HG02642 (cell line): Measurements from ENCODE around the gene DCDC2C.
"Not testable (repeated sequence)": the region's sequence is repeated elsewhere in the genome, so short reads cannot be mapped to it uniquely, and the experiment has no call there.

Experiments used
- ATAC-seq: cut with Tn5 transposase; IDR thresholded peaks from one replicate; pipeline ENCODE4 v1.9.1; 2021; ENCODE audit warnings: mild to moderate bottlenecking; ENCODE audit not compliant: unreplicated experiment, poor library complexity

The DCDC2C gene

GRCh38 chr2:3703236-3703756 lies at the start of gene DCDC2C:
Gene DCDC2C, plus strand, starts transcription at chr2:3703575. Its CDS starts 177 bp downstream, at chr2:3703752.
- ATAC-seq: no peak

DNA sequence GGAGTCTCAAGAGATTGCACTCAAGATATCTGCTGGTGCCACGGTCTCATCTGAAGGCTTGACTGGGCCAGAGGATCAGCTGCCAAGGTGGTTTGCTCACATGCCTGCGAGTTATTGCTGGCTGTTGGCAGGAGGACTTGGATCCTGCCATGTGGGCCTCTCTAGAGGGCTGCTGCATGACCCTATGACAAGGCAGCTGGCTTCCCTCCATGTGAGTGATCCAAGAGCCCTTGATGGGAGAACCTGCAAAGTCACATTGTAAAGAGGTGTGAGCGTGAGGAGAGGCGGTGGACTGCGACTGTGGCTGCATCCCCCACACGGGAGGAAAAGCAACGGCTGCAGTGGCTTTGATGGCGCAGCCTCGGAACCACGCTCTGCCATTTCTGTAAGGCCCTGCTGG lies 49.4 kb upstream of the DCDC2C start:
- ATAC-seq: no peak

GRCh38 chr2:3654531-3655225 lies 48.7 kb upstream of the DCDC2C start:
- ATAC-seq: no peak

DNA sequence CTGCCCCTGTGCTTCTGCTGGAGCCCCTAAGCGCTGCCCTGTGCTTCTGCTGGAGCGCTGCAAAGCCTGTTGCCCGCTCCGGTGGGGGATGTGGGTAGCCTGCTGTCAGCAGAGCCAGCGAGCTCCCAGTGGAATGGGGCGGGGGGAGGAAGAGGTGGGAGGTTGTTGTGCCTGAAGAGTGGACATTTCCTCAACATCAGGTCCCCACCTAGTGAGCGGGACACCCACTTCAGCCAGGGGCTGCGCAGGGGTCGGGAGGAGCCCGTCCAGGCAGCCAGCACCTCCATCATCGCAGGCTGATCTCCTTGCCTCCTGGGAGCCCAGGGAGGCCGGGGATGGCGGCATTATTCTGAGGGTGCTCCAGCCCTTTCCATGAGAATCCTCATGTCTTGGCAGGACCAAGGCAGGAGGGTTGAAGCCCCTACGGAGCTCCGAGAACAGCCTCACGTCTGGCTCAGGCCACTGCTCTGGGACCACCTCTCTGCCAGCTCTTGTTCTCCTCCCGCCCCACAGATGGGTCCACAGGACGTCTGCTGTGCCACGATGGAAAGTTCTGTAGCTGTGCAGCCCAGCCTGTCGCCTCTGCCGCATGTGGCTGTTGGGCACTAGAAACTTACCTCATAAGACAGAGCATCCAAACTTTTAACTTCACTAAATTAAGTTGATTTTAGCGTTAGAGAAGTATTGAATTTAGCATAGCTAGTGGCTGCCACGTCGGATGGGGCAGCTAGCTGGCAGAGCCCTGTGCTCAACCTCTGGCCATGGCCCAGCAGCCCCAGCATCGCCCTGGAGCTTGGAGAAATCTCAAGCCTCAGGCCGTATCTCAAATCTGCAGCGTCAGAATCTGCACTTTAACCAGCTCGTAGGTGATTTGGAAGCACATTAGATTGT lies 47.3 kb upstream of the DCDC2C start:
- no peak for ATAC-seq

GRCh38 chr2:3656762-3657721 lies 46.3 kb upstream of the DCDC2C start:
- ATAC-seq: no peak

GRCh38 chr2:3657881-3658280 lies 45.5 kb upstream of the DCDC2C start, which contains the start of gene ALLC:
Gene ALLC, plus strand, starts transcription at chr2:3658200. Its CDS starts 12,958 bp downstream, at chr2:3671158.
- no peak for ATAC-seq

DNA sequence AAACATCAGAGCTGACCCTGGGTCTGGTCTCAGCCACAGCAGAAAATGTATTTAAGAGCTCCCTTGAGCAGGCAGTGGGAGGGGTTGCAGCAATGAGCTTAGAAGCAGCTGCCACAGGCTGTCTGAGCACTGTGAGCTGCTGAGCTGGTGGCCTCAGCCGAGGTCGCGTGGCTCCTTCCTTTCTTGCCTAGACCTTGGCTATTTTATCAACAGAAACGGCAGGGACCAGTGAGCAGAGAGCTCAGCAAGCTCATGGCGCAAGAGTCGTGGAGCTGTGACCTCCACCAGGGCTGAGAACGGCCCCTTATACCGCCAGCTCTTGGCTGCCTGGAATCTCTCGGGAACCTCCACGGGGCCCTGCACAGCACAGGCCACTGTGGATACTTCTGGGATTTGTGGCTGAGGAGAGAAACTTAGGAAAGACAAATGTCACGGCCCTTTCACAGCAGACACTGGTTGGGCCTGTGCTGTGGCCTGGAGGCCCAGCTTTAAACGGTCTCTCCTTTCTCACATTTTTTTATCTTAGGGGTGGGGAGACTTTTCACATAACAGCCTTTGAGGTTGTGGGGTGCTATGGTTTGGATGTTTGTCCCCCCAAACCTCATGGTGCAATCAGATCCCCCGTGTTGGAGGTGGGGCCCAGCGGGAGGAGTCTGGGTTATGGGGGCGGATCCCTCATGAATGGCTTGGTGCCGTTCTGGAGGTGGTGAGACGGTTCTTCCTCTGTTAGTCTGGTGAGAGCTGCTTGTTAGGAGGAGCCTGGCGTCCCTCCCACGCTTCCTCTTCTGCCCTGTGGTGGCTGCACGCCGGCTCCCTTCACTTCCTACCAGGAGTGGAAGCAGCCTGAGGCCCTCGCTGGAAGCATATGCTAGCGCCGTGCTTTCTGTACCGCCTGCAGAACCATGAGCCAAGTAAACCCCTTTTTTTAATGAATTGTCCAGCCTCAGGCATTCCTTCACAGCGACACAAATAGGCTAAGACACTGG lies 43.6 kb upstream of the DCDC2C start:
- no peak for ATAC-seq

DNA sequence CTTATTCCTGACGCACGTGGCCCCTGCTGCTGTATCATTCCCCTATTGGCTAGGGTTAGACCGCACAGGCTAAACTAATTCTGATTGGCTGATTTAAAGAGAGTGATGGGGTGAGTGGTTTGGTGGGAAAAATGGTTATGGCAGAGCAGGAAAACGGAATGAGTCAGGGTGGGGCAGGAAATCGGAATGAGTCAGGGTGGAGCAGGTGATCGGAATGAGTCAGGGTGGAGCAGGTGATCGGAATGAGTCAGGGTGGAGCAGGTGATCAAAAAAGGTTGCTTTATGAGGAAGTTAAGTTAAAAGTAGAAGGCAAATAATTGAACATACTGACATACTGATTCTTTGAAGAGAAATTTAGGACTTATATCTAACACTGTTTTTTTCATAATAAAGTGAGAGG lies 42.7 kb upstream of the DCDC2C start:
- not testable (repeated sequence) for ATAC-seq

DNA sequence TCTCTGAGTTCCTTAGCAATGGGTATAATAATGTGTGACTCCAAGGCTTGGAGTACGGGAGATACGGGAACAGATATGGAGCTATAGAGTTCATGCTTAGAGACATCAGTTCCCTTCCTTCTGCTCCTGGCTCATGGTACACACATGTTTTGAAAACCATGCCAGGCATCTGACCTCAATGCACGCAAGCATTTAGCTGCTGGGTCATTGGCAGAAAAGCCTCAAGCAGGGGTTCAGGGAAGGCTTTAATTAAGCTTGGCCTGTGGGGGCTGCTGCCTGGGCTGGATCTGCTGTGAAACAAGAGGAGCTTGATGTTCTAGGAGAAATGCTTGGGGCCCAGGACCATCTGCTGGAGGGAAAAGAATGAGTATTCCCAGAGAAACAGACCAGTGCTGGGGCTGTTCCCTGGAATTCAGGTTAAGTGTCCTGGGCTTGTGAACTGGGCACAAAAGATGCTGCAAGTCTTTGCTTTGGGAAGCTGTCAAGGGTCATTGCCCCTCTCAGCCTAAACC lies 42.2 kb upstream of the DCDC2C start:
- no peak for ATAC-seq

DNA sequence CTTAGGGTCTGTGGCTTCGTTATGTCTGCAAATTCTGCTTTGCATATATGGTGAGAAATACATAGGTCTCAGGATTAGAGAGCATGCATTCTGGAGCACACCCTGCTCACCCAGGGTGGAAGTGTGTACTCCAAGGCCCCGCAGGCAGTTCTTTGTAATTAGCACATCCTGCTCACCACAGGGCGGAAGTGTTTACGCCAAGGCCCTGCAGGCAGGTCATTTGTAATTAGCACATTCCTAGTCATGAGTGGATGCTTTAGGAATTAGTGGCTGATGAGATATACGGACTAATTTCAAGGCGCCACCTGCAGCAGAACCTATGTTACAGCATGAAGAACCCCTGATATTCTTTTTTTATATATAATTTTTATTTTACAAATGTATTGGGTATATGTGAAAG lies 41.1 kb upstream of the DCDC2C start:
- no peak for ATAC-seq

DNA sequence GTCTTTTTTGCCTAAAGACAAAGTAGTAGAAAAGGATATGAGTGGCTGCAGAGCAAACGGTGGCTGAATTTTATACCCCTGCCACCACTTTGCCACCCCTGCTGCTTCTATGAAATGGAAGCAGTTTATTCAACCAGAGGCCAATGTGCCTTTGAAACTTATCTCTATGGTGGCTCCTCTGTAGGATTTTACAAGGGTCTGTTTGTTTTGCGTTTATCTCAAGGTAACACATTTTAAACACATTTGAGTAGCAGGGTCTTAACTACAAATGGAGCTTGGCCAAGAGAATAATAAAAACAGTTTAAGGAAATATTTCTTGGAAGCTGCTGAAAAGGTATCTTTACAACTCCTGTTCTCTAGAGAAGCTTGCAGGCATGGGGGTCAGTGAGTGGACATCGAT lies 39.3 kb upstream of the DCDC2C start:
- no peak for ATAC-seq

- no peak for ATAC-seq
These were observed 38.5 kb upstream of the DCDC2C start for GRCh38 chr2:3664925-3665324.

- no peak for ATAC-seq
These were observed 37.3 kb upstream of the DCDC2C start for GRCh38 chr2:3665886-3666612.

DNA sequence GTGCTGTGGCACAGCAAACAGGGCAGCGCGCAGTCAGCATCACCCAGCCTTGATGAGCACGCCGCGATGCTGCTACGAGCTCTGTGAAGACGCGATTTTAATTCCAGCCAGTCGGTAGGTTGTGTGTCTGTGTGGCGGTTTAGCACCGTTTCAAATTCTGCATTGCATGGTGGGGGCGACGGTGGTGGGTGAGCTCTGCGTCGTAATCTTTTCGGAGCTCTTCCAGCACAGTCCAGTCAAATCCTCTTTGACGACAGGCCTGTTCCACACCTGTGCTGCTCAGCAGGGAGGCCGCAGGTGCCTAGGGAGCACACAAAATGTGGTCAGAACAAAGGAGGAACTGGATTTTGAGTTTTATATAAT lies 36.8 kb upstream of the DCDC2C start:
- no peak for ATAC-seq

DNA sequence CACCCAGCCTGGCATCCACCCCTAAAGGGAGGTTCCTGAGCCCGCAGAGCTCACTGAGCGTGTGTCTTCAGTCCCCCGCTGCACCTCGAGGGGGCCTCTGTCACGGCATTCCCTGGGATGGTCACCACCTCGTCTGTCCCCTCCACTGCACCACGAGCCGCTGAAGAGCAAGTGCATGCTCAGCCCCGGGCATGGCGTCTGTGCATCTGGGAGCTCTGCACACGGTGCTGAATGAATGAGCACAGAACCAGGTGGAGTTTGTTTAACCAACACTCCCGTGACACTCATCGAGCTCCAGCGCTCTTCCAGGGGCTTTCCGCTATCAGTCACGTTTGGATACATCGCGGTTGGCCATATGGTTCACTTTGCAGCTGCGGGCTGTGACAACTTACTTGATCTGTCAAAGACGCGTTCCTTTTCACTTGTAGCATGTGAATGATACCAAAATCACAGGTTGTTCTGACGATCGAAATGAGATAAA lies 36.2 kb upstream of the DCDC2C start:
- no peak for ATAC-seq

- ATAC-seq: no peak
These were observed 33.7 kb upstream of the DCDC2C start for GRCh38 chr2:3669656-3670055.

DNA sequence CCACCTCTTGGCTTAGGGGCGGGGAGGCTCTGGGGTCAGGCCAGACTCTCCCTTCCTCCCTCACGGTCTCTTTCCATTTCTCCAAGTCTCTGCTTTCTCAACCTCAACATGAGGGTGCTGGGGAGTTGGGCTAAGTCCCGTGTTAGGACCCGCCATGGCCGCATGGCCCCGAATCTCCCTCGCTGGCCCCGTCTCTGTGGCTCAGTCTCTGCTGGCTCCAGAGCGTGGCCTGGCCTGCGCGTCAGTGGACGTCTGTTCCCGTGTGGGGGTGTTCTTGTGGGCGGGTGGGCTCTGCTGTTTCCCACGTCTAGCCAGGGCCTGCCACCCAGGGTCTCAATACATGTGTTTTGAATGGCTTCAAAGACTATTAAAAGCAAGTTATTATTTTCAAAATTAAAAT lies 33.0 kb upstream of the DCDC2C start:
- ATAC-seq: no peak

GRCh38 chr2:3670941-3671340 lies 32.4 kb upstream of the DCDC2C start:
- no peak for ATAC-seq
